ENCODE measurements around the gene CACNB4. TPM values are rescaled to one million over a fixed set of nuclear protein-coding genes. Genes with fewer than 3 reads are reported as not detected.

CACNB4 gene
- polyA plus RNA-seq, 2 of the 4 experiments (the other 2 are of a cell fraction), result 0.25 to 0.53 TPM

DNA sequence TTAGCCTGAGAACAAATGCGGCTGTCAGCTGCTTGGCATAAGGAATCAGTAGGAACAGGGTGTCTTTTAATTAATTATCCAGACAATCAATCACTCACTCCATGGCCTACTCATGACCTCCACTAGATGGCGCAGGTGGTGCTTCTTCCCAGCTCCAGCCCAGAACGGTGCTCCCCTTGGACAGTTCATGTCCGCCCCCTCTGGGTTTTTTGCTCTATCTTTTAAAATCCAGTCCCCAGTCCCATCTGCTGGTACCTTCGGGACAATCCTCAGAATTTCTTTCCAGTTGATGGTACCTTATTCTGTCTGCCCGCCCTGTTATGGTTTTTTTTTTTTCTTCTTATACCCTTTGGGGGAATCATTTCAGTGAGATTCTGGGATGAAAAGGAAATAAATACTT lies 99.8 kb downstream of the CACNB4 start (continued):
- TF ChIP-seq, protein P1, sequence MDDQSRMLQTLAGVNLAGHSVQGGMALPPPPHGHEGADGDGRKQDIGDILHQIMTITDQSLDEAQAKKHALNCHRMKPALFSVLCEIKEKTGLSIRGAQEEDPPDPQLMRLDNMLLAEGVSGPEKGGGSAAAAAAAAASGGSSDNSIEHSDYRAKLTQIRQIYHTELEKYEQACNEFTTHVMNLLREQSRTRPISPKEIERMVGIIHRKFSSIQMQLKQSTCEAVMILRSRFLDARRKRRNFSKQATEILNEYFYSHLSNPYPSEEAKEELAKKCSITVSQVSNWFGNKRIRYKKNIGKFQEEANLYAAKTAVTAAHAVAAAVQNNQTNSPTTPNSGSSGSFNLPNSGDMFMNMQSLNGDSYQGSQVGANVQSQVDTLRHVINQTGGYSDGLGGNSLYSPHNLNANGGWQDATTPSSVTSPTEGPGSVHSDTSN (IDR thresholded peaks at IDR 0.05), result no peak
- TF ChIP-seq POLR2A (IDR thresholded peaks at IDR 0.05; ENCODE audit: low read length), result no peak

GRCh38 chr2:151996243-151997003 lies 102.4 kb downstream of the CACNB4 start:
- Histone ChIP-seq H3K27ac (no peak overlapping the region), H3K9me3 (no peaks in the 10 kb centered on the region), H3K4me3 (no peak overlapping the region), H3K4me1 (no peaks in the 10 kb centered on the region), H3K4me2 (no peak overlapping the region)
- TF ChIP-seq GATA3 (IDR thresholded peaks at IDR 0.05; ENCODE audit: borderline replicate concordance) (no peak), SMC3 (IDR thresholded peaks at IDR 0.05) (no peak), RAD21 (conservative IDR thresholded peaks at IDR 0.05 in 1 of 2, IDR thresholded peaks at IDR 0.05 in 1 of 2) (no peak), CBX2 (IDR thresholded peaks at IDR 0.05; ENCODE audit: borderline replicate concordance, low read depth) (no peak), ESRRA (IDR thresholded peaks at IDR 0.05; ENCODE audit: borderline replicate concordance, low read length) (no peak), HOXB5 (CRISPR knock-in tag; IDR thresholded peaks at IDR 0.05) (no peak), ZC3H11A (IDR thresholded peaks at IDR 0.05) (no peak), TP53 (CRISPR knock-in tag; IDR thresholded peaks at IDR 0.05) (no peak), RCOR1 (IDR thresholded peaks at IDR 0.05; ENCODE audit: low read depth, low read length) (no peak), EP300 (IDR thresholded peaks at IDR 0.05) (no peak), SREBF2 (IDR thresholded peaks at IDR 0.05) (no peak), EHMT2 (IDR thresholded peaks at IDR 0.05; ENCODE audit: low read depth) (no peak), CBX8 (IDR thresholded peaks at IDR 0.05) (no peak), BHLHE40 (IDR thresholded peaks at IDR 0.05; ENCODE audit: low read depth, low read length) (no peak), KDM1A (IDR thresholded peaks at IDR 0.05; ENCODE audit: low read depth) (no peak), HEYL (CRISPR knock-in tag; IDR thresholded peaks at IDR 0.05) (no peak)
- TF ChIP-seq, protein P2, sequence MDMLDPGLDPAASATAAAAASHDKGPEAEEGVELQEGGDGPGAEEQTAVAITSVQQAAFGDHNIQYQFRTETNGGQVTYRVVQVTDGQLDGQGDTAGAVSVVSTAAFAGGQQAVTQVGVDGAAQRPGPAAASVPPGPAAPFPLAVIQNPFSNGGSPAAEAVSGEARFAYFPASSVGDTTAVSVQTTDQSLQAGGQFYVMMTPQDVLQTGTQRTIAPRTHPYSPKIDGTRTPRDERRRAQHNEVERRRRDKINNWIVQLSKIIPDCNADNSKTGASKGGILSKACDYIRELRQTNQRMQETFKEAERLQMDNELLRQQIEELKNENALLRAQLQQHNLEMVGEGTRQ (IDR thresholded peaks at IDR 0.05), result no peak
- TF ChIP-seq, protein P3, sequence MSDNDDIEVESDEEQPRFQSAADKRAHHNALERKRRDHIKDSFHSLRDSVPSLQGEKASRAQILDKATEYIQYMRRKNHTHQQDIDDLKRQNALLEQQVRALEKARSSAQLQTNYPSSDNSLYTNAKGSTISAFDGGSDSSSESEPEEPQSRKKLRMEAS (IDR thresholded peaks at IDR 0.05), result no peak
- TF ChIP-seq, protein P4, sequence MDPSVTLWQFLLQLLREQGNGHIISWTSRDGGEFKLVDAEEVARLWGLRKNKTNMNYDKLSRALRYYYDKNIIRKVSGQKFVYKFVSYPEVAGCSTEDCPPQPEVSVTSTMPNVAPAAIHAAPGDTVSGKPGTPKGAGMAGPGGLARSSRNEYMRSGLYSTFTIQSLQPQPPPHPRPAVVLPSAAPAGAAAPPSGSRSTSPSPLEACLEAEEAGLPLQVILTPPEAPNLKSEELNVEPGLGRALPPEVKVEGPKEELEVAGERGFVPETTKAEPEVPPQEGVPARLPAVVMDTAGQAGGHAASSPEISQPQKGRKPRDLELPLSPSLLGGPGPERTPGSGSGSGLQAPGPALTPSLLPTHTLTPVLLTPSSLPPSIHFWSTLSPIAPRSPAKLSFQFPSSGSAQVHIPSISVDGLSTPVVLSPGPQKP (IDR thresholded peaks at IDR 0.05; ENCODE audit: low read depth, low read length), result no peak
- TF ChIP-seq, protein P5, sequence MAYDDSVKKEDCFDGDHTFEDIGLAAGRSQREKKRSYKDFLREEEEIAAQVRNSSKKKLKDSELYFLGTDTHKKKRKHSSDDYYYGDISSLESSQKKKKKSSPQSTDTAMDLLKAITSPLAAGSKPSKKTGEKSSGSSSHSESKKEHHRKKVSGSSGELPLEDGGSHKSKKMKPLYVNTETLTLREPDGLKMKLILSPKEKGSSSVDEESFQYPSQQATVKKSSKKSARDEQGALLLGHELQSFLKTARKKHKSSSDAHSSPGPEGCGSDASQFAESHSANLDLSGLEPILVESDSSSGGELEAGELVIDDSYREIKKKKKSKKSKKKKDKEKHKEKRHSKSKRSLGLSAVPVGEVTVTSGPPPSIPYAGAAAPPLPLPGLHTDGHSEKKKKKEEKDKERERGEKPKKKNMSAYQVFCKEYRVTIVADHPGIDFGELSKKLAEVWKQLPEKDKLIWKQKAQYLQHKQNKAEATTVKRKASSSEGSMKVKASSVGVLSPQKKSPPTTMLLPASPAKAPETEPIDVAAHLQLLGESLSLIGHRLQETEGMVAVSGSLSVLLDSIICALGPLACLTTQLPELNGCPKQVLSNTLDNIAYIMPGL (CRISPR knock-in tag; IDR thresholded peaks at IDR 0.05; ENCODE audit: borderline replicate concordance), result no peak
- DNase-seq (ENCODE audit: low read depth in 1 of 2, low spot score in 1 of 2) (no peak), FAIRE-seq (no peak), ATAC-seq (no peak)
- ChIA-PET POLR2A (no interaction called here), CTCF (interaction anchor here (1.6 to 2.2 kb wide), 2 partner anchors 8 to 29 kb away, joined by 7 to 9 read pairs; no protein-coding TSS in a partner anchor)
- WGBS (ENCODE audit: missing lambda C conversion rate), result 61% methylated on average over 2 of the region's 2 CpGs
